HG02798 (cell line): ENCODE measurements around the gene GLI1.
"Not testable (repeated sequence)": the region's sequence is repeated elsewhere in the genome, so short reads cannot be mapped to it uniquely, and the experiment has no call there.

Experiments
- ATAC-seq: cut with Tn5 transposase; IDR thresholded peaks from one replicate; pipeline ENCODE4 v1.9.1; 2021; ENCODE audit warnings: mild to moderate bottlenecking; ENCODE audit not compliant: unreplicated experiment, poor library complexity

GLI1 gene

DNA sequence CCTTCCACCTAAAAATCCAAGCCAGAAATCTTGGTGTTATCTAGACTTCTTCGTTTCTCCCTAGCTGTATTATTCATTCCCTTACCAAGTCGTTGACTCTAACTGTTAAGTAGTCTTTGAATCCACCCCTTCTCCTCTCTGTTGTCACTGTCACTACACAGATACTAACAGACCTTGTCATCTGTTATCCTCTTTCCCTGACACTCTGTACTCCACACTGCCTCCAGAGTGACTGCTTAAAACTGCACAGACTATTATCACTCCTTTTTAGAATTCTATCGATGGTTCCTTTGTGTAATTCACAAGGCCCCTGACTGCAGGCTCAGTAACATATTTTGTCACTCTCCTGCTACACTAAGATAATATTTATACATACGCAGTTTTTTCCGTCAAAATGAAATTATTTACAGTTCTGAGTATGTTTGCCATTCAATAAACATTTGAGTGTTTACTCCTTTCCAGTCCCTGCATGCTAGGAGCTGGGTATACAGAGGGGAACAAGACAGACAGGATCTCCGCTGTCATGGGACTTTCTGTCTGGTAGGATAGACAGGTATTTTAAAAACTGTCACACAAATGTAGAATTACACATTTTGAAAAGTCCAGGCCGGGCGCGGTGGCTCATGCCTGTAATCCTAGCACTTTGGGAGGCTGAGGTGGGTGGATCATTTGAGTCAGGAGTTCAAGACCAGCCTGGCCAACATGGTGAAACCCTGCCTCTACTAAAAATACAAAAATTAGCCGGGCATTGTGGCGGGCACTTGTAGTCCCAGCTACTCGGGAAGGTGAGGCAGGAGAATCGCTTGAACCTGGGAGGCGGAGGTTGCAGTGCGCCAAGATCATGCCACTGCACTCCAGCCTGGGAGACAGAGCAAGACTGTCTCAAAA, 32.1 kb downstream of the GLI1 start:
- ATAC-seq = no peak

DNA sequence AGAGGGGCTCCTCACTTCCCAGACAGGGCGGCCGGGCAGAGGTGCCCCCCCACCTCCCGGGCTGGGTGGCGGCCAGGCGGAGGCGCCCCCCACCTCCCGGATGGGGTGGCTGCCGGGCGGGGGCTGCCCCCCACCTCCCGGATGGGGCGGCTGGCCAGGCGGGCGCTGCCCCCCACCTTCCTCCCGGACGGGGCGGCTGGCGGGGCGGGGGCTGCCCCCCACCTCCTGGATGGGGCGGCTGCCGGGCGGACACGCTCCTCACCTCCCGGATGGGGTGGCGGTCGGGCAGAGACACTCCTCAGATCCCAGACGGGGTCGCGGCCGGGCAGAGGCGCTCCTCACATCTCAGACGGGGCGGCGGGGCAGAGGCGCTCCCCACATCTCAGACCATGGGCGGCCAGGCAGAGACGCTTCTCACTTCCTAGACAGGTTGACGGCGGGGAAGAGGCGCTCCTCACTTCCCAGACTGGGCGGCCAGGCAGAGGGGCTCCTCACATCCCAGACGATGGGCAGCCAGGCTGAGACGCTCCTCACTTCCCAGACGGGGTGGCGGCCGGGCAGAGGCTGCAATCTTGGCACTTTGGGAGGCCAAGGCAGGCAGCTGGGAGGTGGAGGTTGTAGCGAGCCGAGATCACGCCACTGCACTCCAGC, 35.6 kb downstream of the GLI1 start:
- ATAC-seq = not testable (repeated sequence)

DNA sequence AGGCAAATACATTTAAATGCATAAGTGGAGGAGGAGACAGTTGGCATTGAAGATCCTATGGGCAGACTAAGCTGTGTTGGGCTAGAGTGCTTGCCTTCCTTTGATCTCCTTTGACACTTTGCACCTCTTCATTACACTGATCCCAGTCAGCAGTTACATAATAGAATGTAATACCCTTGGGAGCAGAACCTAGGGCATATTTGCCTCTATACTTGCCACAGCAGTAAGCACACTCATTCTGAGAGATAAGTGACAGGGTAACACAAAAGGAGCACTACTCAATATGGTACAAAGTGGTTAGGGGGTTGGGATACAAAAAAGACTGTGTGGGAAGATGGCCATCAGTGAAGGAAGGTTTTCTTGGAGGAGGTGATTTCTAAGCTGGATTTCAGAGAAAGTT, 37.2 kb downstream of the GLI1 start:
- no peak for ATAC-seq

DNA sequence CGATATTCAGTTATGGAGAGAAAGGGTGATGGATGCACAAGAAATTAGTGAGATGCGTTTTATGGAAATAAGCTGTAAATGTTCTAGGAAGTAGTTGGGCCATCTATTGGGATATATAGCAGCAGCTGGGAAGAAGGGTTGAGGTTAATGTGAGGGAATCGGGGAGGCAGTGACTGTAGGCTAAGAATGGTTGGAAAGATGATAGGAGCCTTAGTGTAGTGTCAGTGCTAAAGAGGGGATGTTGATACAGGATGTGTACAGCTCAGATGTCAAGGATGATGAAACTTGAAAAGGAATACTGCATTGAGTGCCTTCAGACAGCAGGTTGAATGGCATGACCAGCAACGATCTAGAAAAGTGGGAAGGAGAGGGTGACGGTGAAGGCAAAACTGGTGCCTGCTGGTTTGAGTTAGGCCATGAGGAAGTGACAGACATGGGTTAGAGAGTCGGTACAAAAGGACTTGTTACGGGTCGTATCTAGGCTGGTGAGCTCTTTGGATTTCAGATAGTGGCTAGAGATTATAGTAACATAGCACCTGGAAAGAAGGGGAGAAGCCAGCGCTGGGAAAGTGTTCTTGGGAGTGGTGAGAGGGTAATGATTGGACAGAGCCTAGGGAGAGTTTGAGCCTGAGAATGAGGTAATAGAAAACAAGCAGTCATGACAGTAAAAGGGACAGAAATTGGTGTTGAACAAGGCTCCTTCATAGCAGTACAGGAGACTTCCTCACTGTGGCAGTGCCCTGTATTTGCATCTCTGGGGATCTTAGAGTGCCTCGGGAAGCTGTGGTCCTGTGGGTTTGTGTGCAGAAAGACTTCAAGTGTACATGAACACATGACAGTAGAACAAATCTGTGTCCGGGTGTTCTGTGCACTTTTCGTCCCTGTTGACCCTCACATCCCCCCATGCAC, 37.9 kb downstream of the GLI1 start:
- ATAC-seq = no peak

DNA sequence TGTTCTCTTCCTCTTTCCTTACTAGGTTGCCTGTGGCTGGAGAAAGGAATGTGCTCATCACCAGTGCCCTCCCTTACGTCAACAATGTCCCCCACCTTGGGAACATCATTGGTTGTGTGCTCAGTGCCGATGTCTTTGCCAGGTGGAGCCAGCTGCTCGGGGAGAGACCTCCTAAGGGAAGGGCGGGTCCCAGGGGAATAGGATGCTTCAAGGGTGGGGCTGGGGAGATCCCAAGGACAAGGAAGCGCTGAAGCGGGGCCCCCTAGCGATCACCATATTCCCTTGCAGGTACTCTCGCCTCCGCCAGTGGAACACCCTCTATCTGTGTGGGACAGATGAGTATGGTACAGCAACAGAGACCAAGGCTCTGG, 38.5 kb downstream of the GLI1 start:
- no peak for ATAC-seq

DNA sequence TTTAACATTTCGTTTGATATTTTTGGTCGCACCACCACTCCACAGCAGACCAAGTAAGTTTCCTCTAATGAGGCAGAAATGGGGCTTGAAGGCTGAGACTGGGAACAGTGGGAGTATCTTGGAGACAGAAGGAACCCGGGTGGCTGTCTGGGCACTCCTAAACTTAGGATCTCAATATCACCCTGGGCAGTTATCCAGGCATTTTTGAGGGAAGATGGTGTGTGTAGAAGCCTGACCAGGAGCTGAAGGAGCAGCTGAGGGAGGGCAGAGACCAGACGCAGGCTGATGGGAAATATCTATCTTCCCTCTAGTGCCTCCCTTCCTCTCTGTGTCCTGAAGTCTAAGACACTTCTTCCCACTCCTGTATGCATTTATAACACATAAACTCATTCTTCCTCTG, 39.0 kb downstream of the GLI1 start:
- no peak for ATAC-seq

DNA sequence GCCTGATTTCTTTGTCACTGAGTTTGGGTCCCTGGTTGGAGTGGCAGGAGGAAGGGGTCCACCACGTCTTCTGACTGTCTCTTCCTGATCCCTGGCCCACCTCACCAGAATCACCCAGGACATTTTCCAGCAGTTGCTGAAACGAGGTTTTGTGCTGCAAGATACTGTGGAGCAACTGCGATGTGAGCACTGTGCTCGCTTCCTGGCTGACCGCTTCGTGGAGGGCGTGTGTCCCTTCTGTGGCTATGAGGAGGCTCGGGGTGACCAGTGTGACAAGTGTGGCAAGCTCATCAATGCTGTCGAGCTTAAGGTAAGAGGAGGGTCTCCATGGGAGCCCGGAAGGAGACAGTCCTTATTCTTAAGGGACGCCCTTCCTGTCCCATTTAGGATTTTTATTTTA, 40.6 kb downstream of the GLI1 start:
- ATAC-seq = no peak

DNA sequence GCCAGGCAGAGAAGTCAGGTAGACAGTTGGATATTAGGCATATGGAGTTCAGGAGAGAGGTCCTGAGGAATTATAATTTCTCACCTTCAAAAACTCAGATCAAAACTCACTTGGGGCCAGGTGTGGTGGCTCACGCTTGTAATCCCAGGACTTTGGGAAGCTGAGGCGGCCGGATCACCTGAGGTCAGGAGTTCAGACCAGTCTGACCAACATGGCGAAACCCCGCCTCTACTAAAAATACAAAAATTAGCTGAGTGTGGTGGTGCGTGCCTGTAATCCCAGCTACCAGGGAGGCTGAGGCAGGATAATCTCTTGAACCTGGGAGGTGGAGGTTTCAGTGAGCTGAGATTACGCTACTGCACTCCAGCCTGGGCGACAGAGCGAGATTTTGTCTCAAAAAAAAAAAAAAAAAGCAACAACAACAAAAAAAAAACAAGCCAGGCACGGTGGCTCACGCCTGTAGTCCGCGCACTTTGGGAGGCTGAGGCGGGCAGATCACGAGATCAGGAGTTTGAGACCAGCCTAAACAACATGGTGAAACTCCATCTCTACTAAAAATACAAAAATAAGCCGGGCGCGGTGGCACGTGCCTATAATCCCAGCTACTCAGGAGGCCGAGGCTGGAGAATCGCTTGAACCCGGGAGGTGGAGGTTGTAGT, 42.9 kb downstream of the GLI1 start:
- not testable (repeated sequence) for ATAC-seq

DNA sequence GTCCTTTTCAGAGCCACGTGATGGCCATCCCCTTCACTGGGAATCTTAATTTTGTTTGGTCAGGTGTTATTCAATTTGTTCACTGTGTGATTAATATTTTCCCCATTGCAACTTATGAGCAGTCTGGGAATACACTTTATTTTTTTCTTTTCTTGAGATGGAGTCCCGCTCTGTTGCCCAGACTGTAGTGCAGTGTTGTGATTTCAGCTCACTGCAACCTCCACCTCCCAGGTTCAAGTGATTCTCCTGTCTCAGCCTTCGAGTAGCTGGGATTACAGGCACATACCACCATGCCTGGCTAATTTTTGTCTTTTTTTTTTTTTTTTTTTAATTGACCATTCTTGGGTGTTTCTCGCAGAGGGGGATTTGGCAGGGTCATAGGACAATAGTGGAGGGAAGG, 47.0 kb downstream of the GLI1 start:
- not testable (repeated sequence) for ATAC-seq

DNA sequence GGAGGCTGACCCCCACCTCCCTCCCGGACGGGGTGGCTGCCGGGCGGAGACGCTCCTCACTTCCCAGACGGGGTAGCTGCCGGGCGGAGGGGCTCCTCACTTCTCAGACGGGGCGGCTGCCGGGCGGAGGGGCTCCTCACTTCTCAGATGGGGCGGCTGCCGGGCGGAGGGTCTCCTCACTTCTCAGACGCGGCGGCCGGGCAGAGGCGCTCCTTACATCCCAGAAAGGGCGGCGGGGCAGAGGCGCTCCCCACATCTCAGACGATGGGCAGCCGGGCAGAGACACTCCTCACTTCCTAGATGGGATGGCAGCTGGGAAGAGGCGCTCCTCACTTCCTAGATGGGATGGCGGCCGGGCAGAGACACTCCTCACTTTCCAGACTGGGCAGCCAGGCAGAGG, 48.2 kb downstream of the GLI1 start:
- ATAC-seq = not testable (repeated sequence)

DNA sequence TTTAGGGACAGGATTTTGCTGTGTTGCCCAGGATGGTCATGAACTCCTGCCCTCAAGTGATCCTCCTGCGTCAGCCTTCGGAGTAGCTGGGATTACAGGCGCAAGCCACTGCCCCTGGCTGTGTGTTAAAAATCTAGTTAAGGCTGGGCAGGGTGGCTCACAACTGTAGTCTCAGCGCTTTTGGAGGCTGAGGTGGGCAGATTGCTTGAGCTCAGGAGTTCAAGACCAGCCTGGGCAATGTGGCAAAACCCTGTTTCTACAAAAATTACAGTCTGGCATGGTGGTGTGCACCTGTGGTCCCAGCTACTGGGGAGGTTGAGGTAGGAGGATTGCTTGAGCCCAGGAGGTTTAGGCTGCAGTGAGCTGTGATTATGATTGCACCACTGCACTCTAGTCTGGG, 51.6 kb downstream of the GLI1 start:
- no peak for ATAC-seq

DNA sequence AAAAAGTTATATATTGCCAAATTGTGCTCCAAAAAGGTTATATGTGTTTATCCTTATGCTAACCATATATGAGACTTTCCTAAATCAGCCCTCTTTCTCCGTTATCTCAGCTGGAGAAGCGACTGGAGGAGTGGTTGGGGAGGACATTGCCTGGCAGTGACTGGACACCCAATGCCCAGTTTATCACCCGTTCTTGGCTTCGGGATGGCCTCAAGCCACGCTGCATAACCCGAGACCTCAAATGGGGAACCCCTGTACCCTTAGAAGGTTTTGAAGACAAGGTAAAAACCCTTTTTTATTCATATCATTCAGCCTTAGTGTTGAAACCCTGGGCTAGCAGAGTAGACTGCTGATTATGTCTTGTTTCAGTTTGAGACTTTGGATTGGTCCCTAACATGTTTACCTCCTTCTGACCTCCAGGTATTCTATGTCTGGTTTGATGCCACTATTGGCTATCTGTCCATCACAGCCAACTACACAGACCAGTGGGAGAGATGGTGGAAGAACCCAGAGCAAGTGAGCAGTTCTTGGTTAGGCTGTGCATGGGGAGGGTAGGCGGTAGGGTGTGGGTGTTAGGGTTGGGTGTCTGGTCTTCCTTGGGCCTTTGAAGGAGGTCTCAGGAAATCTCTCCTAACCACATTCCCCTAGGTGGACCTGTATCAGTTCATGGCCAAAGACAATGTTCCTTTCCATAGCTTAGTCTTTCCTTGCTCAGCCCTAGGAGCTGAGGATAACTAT, 52.2 kb downstream of the GLI1 start:
- no peak for ATAC-seq

DNA sequence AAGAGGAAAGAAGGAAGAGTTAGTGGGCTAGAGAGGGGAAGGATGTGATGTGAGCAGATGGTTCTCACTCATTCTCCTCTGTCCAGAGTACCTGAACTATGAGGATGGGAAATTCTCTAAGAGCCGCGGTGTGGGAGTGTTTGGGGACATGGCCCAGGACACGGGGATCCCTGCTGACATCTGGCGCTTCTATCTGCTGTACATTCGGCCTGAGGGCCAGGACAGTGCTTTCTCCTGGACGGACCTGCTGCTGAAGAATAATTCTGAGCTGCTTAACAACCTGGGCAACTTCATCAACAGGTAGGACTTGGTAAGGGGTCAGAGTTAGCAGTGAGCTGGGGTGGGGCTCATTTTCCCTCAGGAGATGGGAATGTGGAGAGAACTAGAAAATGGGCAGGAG, 53.1 kb downstream of the GLI1 start:
- no peak for ATAC-seq

DNA sequence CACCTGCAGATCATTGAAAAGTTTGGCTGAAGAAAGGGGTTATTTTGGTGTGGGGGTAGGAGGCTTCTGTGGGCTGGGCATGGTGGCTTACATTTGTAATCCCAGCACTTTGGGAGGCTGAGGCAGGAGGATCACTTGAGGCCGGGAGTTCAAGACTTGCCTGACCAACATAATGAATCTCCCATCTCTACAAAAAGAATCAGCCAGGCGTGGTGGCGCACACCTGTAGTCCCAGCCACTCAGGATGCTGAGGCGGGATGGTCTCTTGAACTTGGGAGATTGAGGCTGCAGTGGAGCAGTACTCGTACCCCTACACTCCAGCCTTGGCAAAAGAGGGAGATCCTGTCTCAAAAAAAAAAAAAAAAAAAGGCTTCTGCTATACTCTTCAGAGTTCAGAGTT, 53.7 kb downstream of the GLI1 start:
- no peak for ATAC-seq

DNA sequence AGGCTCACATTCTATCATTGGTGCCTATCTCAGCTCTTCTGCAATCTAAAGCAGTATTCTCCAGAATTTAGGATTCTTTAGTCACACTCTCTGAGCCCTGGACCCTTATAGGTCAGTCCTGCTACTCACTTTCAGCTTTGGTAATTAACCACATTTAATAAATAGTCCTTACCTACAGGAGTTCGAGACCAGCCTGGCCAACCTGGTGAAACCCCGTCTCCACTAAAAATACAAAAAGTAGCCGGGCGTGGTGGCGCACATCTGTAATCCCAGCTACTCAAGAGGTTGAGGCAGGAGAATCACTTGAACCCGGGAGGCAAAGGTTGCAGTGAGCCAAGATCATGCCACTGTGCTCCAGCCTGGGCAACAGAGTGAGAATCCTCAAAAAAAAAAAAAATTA, 54.1 kb downstream of the GLI1 start:
- not testable (repeated sequence) for ATAC-seq

DNA sequence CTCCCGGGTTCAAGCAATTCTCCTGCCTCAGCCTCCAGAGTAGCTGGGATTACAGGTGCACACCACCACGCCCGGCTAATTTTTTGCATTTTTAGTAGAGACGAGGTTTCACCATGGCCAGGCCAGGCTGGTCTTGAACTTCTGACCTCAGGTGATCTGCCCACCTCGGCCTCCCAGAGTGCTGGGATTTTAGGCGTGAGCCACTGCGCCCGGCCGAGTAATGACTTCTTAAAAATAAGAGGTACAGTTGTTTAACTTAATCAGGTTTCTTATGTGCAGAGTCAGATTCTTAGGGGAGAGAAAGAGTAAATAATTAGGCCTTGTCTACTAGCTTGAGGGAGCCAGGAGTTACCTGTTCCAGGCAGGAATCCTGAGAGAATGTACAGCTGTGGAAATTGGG, 54.7 kb downstream of the GLI1 start:
- ATAC-seq = not testable (repeated sequence)

DNA sequence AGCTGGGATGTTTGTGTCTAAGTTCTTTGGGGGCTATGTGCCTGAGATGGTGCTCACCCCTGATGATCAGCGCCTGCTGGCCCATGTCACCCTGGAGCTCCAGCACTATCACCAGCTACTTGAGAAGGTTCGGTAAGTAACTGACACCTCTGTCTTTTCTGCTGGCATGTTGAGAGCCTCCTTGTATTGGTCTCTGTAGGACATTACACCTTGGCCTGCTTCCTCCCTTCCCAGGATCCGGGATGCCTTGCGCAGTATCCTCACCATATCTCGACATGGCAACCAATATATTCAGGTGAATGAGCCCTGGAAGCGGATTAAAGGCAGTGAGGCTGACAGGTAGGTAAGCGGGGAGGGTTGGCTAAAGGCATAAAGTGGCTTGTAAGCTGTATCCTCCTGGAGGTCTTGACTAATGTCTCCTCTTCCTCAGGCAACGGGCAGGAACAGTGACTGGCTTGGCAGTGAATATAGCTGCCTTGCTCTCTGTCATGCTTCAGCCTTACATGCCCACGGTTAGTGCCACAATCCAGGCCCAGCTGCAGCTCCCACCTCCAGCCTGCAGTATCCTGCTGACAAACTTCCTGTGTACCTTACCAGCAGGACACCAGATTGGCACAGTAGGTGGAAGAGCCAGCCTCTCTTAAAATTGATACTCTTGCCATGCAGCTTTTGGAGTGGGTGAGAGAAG, 55.3 kb downstream of the GLI1 start:
- no peak for ATAC-seq

DNA sequence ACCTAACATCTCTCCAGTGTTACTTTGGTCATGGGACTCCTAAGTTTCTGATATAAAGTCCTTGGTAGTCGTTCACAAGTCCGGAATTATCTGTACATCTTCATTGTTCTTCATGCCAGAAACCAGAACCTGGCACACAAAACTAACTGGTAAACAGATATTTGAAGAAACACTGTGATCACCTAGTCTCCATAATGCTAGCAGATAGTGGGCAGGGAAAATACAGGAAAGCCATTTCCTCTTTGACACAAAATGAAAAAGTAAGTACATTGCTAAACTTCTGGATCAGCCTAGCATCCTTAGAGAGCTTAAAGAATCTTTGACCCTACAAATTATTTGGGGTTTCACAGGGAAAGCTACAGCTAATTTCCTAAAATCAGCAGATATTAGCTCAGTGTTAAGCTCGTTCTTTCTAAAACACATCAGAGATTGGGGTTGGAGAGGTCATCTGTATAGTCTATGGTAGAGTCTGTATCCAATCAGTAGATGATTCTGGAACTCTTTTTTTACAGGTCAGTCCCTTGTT, 55.9 kb downstream of the GLI1 start:
- no peak for ATAC-seq
